A673 (cell line): Measurements from ENCODE around the gene C2CD2L. TPM values are rescaled to one million over a fixed set of nuclear protein-coding genes. Genes with fewer than 3 reads are reported as not detected.
A peak's percentile ranks its signal among the peaks of the same experiment; 100 is the strongest.

Source experiments
- BruUV-seq: library from RNA; stranded (reverse); fragments of 400-500 nt; replicated peaks from 2 replicates; lab custom pipeline; 2021; lab: Mats Ljungman, UMichigan
- CTCF ChIA-PET: fragments of 300-600 bp; sonication (Branson Sonifier 250); formaldehyde crosslinking; loops from one replicate; lab custom pipeline; 2022; ENCODE audit warnings: antibody characterized with exemption; lab: Charles Lee
- POLR2A ChIA-PET: fragments of 300-600 bp; sonication (Branson Sonifier 250); formaldehyde crosslinking; loops from one replicate; lab custom pipeline; 2022; ENCODE audit warnings: antibody characterized with exemption; ENCODE audit not compliant: low non-redundant PET; lab: Charles Lee
- DNase-seq: peaks from one replicate; pipeline ENCODE4 v3.0.0-alpha.2; 2015; ENCODE audit warnings: low spot score
- H3K27ac ChIP-seq: fragments of 200-600 bp; sonication (generic); 2 replicates; pipeline ENCODE4 v1.5.1; 2016; ENCODE audit warnings: mixed run types, low read depth, mild to moderate bottlenecking, mixed read lengths, antibody characterized with exemption, low read length; ENCODE audit not compliant: poor library complexity, severe bottlenecking
- H3K27me3 ChIP-seq: fragments of 200-600 bp; sonication (generic); replicated peaks from 2 replicates; pipeline ENCODE4 v1.6.1; 2017; ENCODE audit warnings: mixed run types, low read depth, mild to moderate bottlenecking, mixed read lengths, antibody characterized with exemption, low read length; ENCODE audit not compliant: insufficient read depth, poor library complexity
- H3K36me3 ChIP-seq: fragments of 200-600 bp; sonication (generic); 2 replicates; pipeline ENCODE4 v1.6.1; 2016; ENCODE audit warnings: mixed run types, mild to moderate bottlenecking, mixed read lengths, antibody characterized with exemption, low read length; ENCODE audit not compliant: insufficient read depth, poor library complexity, severe bottlenecking
- H3K4me1 ChIP-seq: fragments of 200-600 bp; sonication (generic); 2 replicates; pipeline ENCODE4 v1.6.1; 2017; ENCODE audit warnings: mixed run types, mild to moderate bottlenecking, mixed read lengths, antibody characterized with exemption, low read length; ENCODE audit not compliant: insufficient read depth, poor library complexity, severe bottlenecking
- H3K4me3 ChIP-seq: fragments of 200-600 bp; sonication (generic); 2 replicates; pipeline ENCODE4 v1.5.1; 2016; ENCODE audit warnings: low read depth, mixed run types, mild to moderate bottlenecking, mixed read lengths, low read length; ENCODE audit not compliant: poor library complexity, severe bottlenecking
- H3K9me3 ChIP-seq: fragments of 200-600 bp; sonication (generic); 2 replicates; pipeline ENCODE4 v1.6.1; 2016; ENCODE audit warnings: mixed run types, low read depth, mild to moderate bottlenecking, mixed read lengths, antibody characterized with exemption, low read length; ENCODE audit not compliant: poor library complexity, severe bottlenecking
- EZH2 ChIP-seq: fragments of 200-600 bp; sonication (generic); IDR thresholded peaks from 2 replicates; pipeline ENCODE4 v1.6.1; 2017; ENCODE audit warnings: borderline replicate concordance, low read depth, mild to moderate bottlenecking, mixed read lengths, antibody characterized with exemption, low read length; ENCODE audit not compliant: poor library complexity, severe bottlenecking
- intact Hi-C: fragments of 100-400 bp; cut with micrococcal nuclease; formaldehyde crosslinking; loops from one replicate; pipeline ENCODE4 v1.10.0; 2022; ENCODE audit not compliant: unreplicated experiment
- total RNA-seq: library from RNA; stranded (reverse); gene quantifications from 2 replicates; pipeline ENCODE4 v1.2.3, GENCODE V29; 2021
- TF ChIP-seq, protein P1 (sequence below): fragments of 300-800, 200-600 bp; sonication (generic); conservative IDR thresholded peaks from 2 replicates; pipeline ENCODE4 v1.5.1; 2017; ENCODE audit warnings: low read depth, mild to moderate bottlenecking, antibody characterized with exemption, low read length, moderate library complexity, mixed read lengths

Gene C2CD2L
- total RNA-seq, 1 experiment from 2014 or later = 17.8 TPM

DNA sequence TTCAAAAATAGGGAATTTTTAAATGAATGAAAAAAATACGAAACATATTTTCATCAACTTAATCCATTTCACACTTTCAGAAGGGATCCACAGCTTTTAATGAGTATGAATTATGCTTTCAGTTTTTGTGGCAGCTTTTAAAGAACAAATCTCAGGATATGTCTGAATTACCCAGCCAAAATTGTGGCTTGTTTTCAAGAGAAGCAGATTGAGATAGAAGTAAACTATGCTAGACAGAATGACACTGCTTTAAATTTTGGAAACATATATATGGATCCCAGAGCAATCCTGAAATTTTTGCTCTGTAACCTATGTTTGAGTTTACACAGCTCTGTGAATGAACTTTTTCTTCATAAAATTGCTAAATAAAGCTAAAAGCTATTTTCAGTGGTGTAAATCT is 11.8 kb downstream of the C2CD2L start:
- POLR2A ChIA-PET = no interaction called here
- BruUV-seq = no TSS peak

GRCh38 chr11:119120639-119121007 is 13.5 kb downstream of the C2CD2L start:
- Histone ChIP-seq H3K4me3 (peak overlapping the region; percentile 75), H3K9me3 (no peaks in the 10 kb centered on the region), H3K4me1 (peaks cover 14% of the 10 kb centered on the region), H3K36me3 (peaks cover 6% of the 10 kb centered on the region), H3K27me3 (no peaks in the 10 kb centered on the region), H3K27ac (peak overlapping the region; percentile 32)
- BruUV-seq = TSS peak; percentile 96
- ChIA-PET CTCF (interaction anchor here (0.7 kb wide), 1 partner anchor 85 kb away, joined by 3 read pairs; the partner anchor contains the start of gene CBL), POLR2A (no interaction called here)
- peak; percentile 46 for DNase-seq
- intact Hi-C loops = no loop called here
- TF ChIP-seq, protein P1, sequence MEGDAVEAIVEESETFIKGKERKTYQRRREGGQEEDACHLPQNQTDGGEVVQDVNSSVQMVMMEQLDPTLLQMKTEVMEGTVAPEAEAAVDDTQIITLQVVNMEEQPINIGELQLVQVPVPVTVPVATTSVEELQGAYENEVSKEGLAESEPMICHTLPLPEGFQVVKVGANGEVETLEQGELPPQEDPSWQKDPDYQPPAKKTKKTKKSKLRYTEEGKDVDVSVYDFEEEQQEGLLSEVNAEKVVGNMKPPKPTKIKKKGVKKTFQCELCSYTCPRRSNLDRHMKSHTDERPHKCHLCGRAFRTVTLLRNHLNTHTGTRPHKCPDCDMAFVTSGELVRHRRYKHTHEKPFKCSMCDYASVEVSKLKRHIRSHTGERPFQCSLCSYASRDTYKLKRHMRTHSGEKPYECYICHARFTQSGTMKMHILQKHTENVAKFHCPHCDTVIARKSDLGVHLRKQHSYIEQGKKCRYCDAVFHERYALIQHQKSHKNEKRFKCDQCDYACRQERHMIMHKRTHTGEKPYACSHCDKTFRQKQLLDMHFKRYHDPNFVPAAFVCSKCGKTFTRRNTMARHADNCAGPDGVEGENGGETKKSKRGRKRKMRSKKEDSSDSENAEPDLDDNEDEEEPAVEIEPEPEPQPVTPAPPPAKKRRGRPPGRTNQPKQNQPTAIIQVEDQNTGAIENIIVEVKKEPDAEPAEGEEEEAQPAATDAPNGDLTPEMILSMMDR = no peak
- no peak for TF ChIP-seq EZH2

More for the DNA sequence above, 11.8 kb downstream of the C2CD2L start:
- no peak for DNase-seq
- TF ChIP-seq EZH2 = no peak
- TF ChIP-seq, protein P1 = no peak
- peaks cover 11% of the 10 kb centered on the region for H3K36me3 ChIP-seq
- H3K4me1 ChIP-seq = peaks cover 14% of the 10 kb centered on the region
- no peaks in the 10 kb centered on the region for H3K27me3 ChIP-seq
- H3K27ac ChIP-seq = peak overlapping the region; percentile 6
- intact Hi-C loops = no loop called here
- H3K4me3 ChIP-seq = no peak overlapping the region
- no peaks in the 10 kb centered on the region for H3K9me3 ChIP-seq
- CTCF ChIA-PET = no interaction called here

- no TSS peak for BruUV-seq
- H3K36me3 ChIP-seq = peaks cover under 1% of the 10 kb centered on the region
- POLR2A ChIA-PET = interaction anchor here (0.5 to 0.9 kb wide), 4 partner anchors 16 to 690 kb away, joined by 4 to 15 read pairs (median 6); partner anchors contain the start of genes ABCG4 and DPAGT1
- H3K4me1 ChIP-seq = peaks cover 14% of the 10 kb centered on the region
- H3K27ac ChIP-seq = peak within 1 kb of the TSS; percentile 71
- no peaks in the 10 kb centered on the region for H3K9me3 ChIP-seq
- peak within 1 kb of the TSS; percentile 75 for H3K4me3 ChIP-seq
- TF ChIP-seq EZH2 = no peak
- TF ChIP-seq, protein P1 = no peak
- H3K27me3 ChIP-seq = no peaks in the 10 kb centered on the region
- peak; percentile 100 for DNase-seq
- CTCF ChIA-PET = interaction anchor here (0.6 to 0.7 kb wide), 2 partner anchors 85 to 258 kb away, joined by 3 to 5 read pairs; partner anchors contain the start of gene CBL
- intact Hi-C loops = no loop called here
These were observed 14.1 kb downstream of the C2CD2L start, which contains the start of gene HINFP for GRCh38 chr11:119121008-119121810. Gene HINFP, plus strand, starts transcription at chr11:119121580. Its CDS starts 5,365 bp downstream, at chr11:119126945.
